Measurements from ENCODE around the gene MGAT5.

- TF ChIP-seq CTCF (IDR thresholded peaks at IDR 0.05): no peak
- no peak for TF ChIP-seq POLR2A (IDR thresholded peaks at IDR 0.05)
Measured at GRCh38 chr2:134225173-134225572, 28.7 kb upstream of the MGAT5 start.
